Keratinocyte (primary cell): ENCODE data around the gene RIT1.

Source experiments
- CTCF ChIP-seq, 3 experiments: IDR thresholded peaks in 1 of 3; conservative IDR thresholded peaks in 1 of 3; optimal IDR thresholded peaks in 1 of 3; 2 replicates in 2 of 3; 3 replicates in 1 of 3; pipeline versions ENCODE3 to v1.5.1; 2011; ENCODE audit warnings: low read length in 3 of 3, mild to moderate bottlenecking in 3 of 3, moderate library complexity in 2 of 3, control low read depth in 1 of 3, inconsistent platforms in 1 of 3; ENCODE audit not compliant: insufficient read depth in 2 of 3; ENCODE audit errors: extremely low read depth in 1 of 3
- EZH2 ChIP-seq: IDR thresholded peaks from one replicate; pipeline ENCODE4 v1.6.1; 2012; ENCODE audit warnings: inconsistent platforms, mild to moderate bottlenecking, low read length, moderate library complexity

- TF ChIP-seq CTCF (optimal IDR thresholded peaks at IDR 0.05 in 1 of 3, IDR thresholded peaks at IDR 0.05 in 1 of 3, conservative IDR thresholded peaks at IDR 0.05 in 1 of 3; ENCODE audit: extremely low read depth in 1 of 3, insufficient read depth in 2 of 3, low read length in 3 of 3): no peak
- TF ChIP-seq EZH2: no peak
Observed at GRCh38 chr1:155897746-155898145, 13.4 kb downstream of the RIT1 start.
